GM13976 (cell line): ENCODE results near the gene CFAP100.

Source experiments
- DNase-seq: peaks from one replicate; pipeline ENCODE4 v3.0.0; 2012; ENCODE audit warnings: low spot score
- CTCF ChIP-seq: IDR thresholded peaks from 2 replicates; pipeline ENCODE4 v1.5.1; 2012; ENCODE audit warnings: borderline replicate concordance, mild to moderate bottlenecking; ENCODE audit not compliant: insufficient read depth; ENCODE audit errors: extremely low read depth, missing control alignments, control extremely low read depth
- in situ Hi-C: fragments of 300-500 bp; cut with MboI; formaldehyde crosslinking; loops from one replicate; pipeline ENCODE4 v1.12.0; 2022; ENCODE audit warnings: low sequenced_read_pairs, mixed read lengths, inconsistent platforms; ENCODE audit not compliant: unreplicated experiment

CFAP100 gene

GRCh38 chr3:126415661-126416591, 21.2 kb downstream of the CFAP100 start:
- in situ Hi-C loops, result no loop called here
- no peak for TF ChIP-seq CTCF
- no peak for DNase-seq

DNA sequence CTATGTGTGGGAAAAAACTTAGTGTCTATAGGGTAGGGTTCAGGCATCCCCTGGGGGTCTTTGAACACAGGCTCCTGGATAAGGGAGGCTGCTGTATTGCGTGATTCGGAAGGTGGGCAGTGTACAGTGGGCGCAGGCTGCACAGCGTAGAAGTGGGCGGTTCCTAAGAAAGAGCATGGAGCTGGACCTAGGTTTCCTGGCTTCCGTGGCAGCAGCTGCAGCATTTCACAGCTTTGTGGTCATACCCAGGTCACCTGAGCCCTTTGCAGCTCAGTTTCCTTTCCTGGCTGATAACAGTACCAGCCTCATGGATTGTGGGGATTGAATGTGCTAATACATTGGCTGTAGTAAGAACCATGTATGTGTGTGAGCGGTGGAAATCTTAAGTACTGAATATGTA, 22.2 kb downstream of the CFAP100 start:
- in situ Hi-C loops, result no loop called here
- no peak for DNase-seq
- no peak for TF ChIP-seq CTCF

- in situ Hi-C loops, result no loop called here
- no peak for TF ChIP-seq CTCF
- no peak for DNase-seq
These were observed 22.8 kb downstream of the CFAP100 start for GRCh38 chr3:126417515-126417914.

DNA sequence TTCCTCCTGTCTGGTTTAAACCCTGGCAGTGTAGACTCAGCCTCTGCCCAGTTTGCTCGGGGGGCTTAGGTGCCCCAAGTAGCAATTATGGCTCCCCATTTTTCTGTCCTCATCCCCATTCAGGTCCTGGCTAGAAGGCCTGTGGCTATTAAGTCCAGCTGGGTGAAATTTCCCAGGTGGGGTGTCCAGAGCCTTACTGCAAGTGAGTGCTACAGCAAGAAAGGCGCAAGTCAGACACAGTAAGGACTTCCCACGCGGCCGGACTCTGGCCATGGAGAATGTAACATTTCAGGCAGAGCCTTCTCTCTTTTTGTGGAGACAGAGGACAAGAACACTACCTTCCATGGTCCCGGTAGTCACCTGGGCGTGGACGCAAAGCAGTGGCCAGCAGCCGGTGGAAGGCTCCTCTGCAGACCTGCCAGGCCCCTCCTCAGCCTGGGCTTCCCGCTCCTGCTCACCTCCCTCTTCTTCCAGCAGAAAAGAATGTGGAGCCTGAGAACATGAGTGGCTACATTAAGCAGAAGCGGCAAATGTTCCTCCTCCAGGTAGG, 23.3 kb downstream of the CFAP100 start:
- DNase-seq, result no peak
- in situ Hi-C loops, result no loop called here
- TF ChIP-seq CTCF, result no peak

- no peak for DNase-seq
- TF ChIP-seq CTCF, result no peak
- in situ Hi-C loops, result no loop called here
These were observed 24.0 kb downstream of the CFAP100 start for GRCh38 chr3:126418661-126419131.

DNA sequence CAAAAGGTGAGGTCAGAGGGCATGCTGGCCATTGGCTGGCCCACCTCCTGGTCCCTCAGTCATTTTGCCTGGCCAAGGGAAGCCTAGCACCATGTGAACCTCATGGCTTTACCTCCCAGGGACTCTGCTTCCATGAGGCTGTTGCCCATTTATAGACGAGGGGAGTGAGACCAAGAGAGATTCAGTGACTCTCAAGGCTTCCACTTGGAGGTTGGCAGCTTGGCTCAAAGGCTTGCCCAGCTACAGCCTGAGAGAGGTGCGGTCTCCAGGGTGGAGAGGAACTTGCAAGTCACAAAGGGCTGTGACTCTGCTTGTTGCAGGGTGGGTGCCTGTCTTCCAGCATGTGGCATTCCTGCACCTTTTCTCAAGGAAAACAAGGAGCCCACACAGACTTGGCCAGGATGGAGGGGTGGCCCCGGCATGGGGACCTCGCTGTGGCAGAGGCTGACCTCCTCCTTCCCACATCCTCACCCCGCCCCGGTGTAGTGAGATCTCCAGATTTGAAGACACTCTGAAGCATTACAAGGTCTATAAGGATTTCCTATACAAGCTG, 24.5 kb downstream of the CFAP100 start:
- no peak for TF ChIP-seq CTCF
- DNase-seq, result no peak
- in situ Hi-C loops, result no loop called here
